Measurements from ENCODE around the gene PYGO2. TPM values are rescaled to one million over a fixed set of nuclear protein-coding genes. Genes with fewer than 3 reads are reported as not detected.
"Not testable (repeated sequence)": the region's sequence is repeated elsewhere in the genome, so short reads cannot be mapped to it uniquely, and the experiment has no call there.

Gene PYGO2
- total RNA-seq, 1 experiment from 2014 or later: 33.2 TPM

GRCh38 chr1:154988058-154988954 is 26.7 kb upstream of the PYGO2 start:
- H2AFZ ChIP-seq: no peak overlapping the region
- ChIA-PET POLR2A (ENCODE audit: unreplicated experiment) (interaction anchor here (0.6 kb wide), 1 partner anchor 34 kb away, joined by 4 read pairs; no protein-coding TSS in a partner anchor), CTCF (no interaction called here)
- peaks cover 18% of the 10 kb centered on the region for H3K36me3 ChIP-seq (ENCODE audit: low read depth)
- no peaks in the 10 kb centered on the region for H4K20me1 ChIP-seq (ENCODE audit: insufficient read depth)
- no peak overlapping the region for H3K4me3 ChIP-seq
- no peak overlapping the region for H3K27ac ChIP-seq
- peaks cover 57% of the 10 kb centered on the region for H3K79me2 ChIP-seq (ENCODE audit: low read depth)
- H3K9me2 ChIP-seq (ENCODE audit: insufficient read depth): no peaks in the 10 kb centered on the region
- H3K4me2 ChIP-seq: no peak overlapping the region; the same call in 1 of the 2 replicates
- peaks cover 28% of the 10 kb centered on the region for H3K4me1 ChIP-seq (replicated peaks; ENCODE audit: insufficient read depth)
- no peak for DNase-seq
- intact Hi-C loops (cut with micrococcal nuclease; ENCODE audit: unreplicated experiment): no loop called here
- H3K9me3 ChIP-seq (ENCODE audit: insufficient read depth, low read depth): no peaks in the 10 kb centered on the region
- BruUV-seq (replicated peaks): no TSS peak
- H3K27me3 ChIP-seq (ENCODE audit: insufficient read depth, low read depth): no peaks in the 10 kb centered on the region
- no peak for TF ChIP-seq CTCF (conservative IDR thresholded peaks at IDR 0.05)
- no peak for TF ChIP-seq EZH2 (IDR thresholded peaks at IDR 0.05; ENCODE audit: low read depth)
- H3F3A ChIP-seq (ENCODE audit: insufficient read depth, low read depth): peaks cover 31% of the 10 kb centered on the region; the same call in 1 of the 2 replicates

GRCh38 chr1:154987326-154987725 is 25.7 kb upstream of the PYGO2 start:
- BruUV-seq (replicated peaks): no TSS peak
- Histone ChIP-seq H3F3A (ENCODE audit: insufficient read depth, low read depth) (peaks cover 29% of the 10 kb centered on the region), H3K79me2 (ENCODE audit: low read depth) (peaks cover 58% of the 10 kb centered on the region), H3K9me3 (ENCODE audit: insufficient read depth, low read depth) (no peaks in the 10 kb centered on the region), H3K9me2 (ENCODE audit: insufficient read depth) (no peaks in the 10 kb centered on the region), H3K27ac (peak overlapping the region; percentile 48), H3K4me2 (peak overlapping the region; percentile 33), H3K4me3 (no peak overlapping the region), H3K27me3 (ENCODE audit: insufficient read depth, low read depth) (no peaks in the 10 kb centered on the region), H4K20me1 (ENCODE audit: insufficient read depth) (no peaks in the 10 kb centered on the region), H2AFZ (no peak overlapping the region), H3K36me3 (ENCODE audit: low read depth) (peaks cover 18% of the 10 kb centered on the region), H3K4me1 (replicated peaks; ENCODE audit: insufficient read depth) (peaks cover 30% of the 10 kb centered on the region)
- intact Hi-C loops (cut with micrococcal nuclease; ENCODE audit: unreplicated experiment): no loop called here
- ChIA-PET POLR2A (ENCODE audit: unreplicated experiment) (no interaction called here), CTCF (interaction anchor here (1.1 kb wide), 1 partner anchor 9 kb away, joined by 7 read pairs; no protein-coding TSS in a partner anchor)
- DNase-seq: peak in 1 of 2 experiments; percentile 74
- TF ChIP-seq CTCF (conservative IDR thresholded peaks at IDR 0.05) (no peak), EZH2 (IDR thresholded peaks at IDR 0.05; ENCODE audit: low read depth) (no peak)

GRCh38 chr1:154986736-154987135 is 25.2 kb upstream of the PYGO2 start:
- H2AFZ ChIP-seq; H3K9me3 ChIP-seq (ENCODE audit: insufficient read depth, low read depth); DNase-seq; H3K4me3 ChIP-seq; intact Hi-C loops (cut with micrococcal nuclease; ENCODE audit: unreplicated experiment); POLR2A ChIA-PET (ENCODE audit: unreplicated experiment); BruUV-seq (replicated peaks); H3K27me3 ChIP-seq (ENCODE audit: insufficient read depth, low read depth); H4K20me1 ChIP-seq (ENCODE audit: insufficient read depth); H3K9me2 ChIP-seq (ENCODE audit: insufficient read depth): not testable (repeated sequence)
- Histone ChIP-seq H3K36me3 (ENCODE audit: low read depth) (peaks cover 18% of the 10 kb centered on the region), H3K79me2 (ENCODE audit: low read depth) (peaks cover 58% of the 10 kb centered on the region), H3K4me2 (peak overlapping the region; percentile 33), H3F3A (ENCODE audit: insufficient read depth, low read depth) (peaks cover 29% of the 10 kb centered on the region), H3K4me1 (replicated peaks; ENCODE audit: insufficient read depth) (peaks cover 32% of the 10 kb centered on the region), H3K27ac (peak overlapping the region; percentile 48)
- CTCF ChIA-PET: interaction anchor here (0.6 to 1.1 kb wide), 2 partner anchors 10 to 329 kb away, joined by 3 to 7 read pairs; no protein-coding TSS in a partner anchor

Data from PC-9 (cell line).